Measurements from ENCODE around the gene ENOSF1. TPM values are rescaled to one million over a fixed set of nuclear protein-coding genes. Genes with fewer than 3 reads are reported as not detected.

Gene ENOSF1
- total RNA-seq, 1 donor from 2014 or later, result 24.4 TPM

- no peak overlapping the region for H3K27ac ChIP-seq (replicated peaks)
- no peak for DNase-seq
- H3K27me3 ChIP-seq (ENCODE audit: low read depth), result peaks cover 16% of the 10 kb centered on the region
- intact Hi-C loops (cut with micrococcal nuclease), result no loop called here
- no peak for TF ChIP-seq CTCF (IDR thresholded peaks at IDR 0.05; ENCODE audit: borderline replicate concordance)
- no peaks in the 10 kb centered on the region for H3K4me1 ChIP-seq
- no peaks in the 10 kb centered on the region for H3K36me3 ChIP-seq
- H3K9me3 ChIP-seq (replicated peaks), result no peaks in the 10 kb centered on the region
- H3K4me3 ChIP-seq, result no peak overlapping the region
Measured at GRCh38 chr18:644395-645004, 67.9 kb downstream of the ENOSF1 start.

GRCh38 chr18:641224-641623, 71.2 kb downstream of the ENOSF1 start:
- Histone ChIP-seq H3K36me3 (no peaks in the 10 kb centered on the region), H3K4me1 (no peaks in the 10 kb centered on the region), H3K4me3 (no peak overlapping the region), H3K27ac (replicated peaks) (no peak overlapping the region), H3K9me3 (replicated peaks) (no peaks in the 10 kb centered on the region), H3K27me3 (ENCODE audit: low read depth) (peaks cover 22% of the 10 kb centered on the region)
- DNase-seq, result no peak
- intact Hi-C loops (cut with micrococcal nuclease), result no loop called here
- no peak for TF ChIP-seq CTCF (IDR thresholded peaks at IDR 0.05; ENCODE audit: borderline replicate concordance)

- Histone ChIP-seq H3K36me3 (no peaks in the 10 kb centered on the region), H3K27ac (replicated peaks) (no peak overlapping the region), H3K9me3 (replicated peaks) (no peaks in the 10 kb centered on the region), H3K4me1 (no peaks in the 10 kb centered on the region), H3K27me3 (ENCODE audit: low read depth) (peaks cover 6% of the 10 kb centered on the region), H3K4me3 (no peak overlapping the region)
- no peak for TF ChIP-seq CTCF (IDR thresholded peaks at IDR 0.05; ENCODE audit: borderline replicate concordance)
- intact Hi-C loops (cut with micrococcal nuclease), result no loop called here
- DNase-seq, result no peak
Measured at GRCh38 chr18:635171-635570, 77.3 kb downstream of the ENOSF1 start.

GRCh38 chr18:634551-635045, 77.8 kb downstream of the ENOSF1 start:
- peaks cover 6% of the 10 kb centered on the region for H3K27me3 ChIP-seq (ENCODE audit: low read depth)
- TF ChIP-seq CTCF (IDR thresholded peaks at IDR 0.05; ENCODE audit: borderline replicate concordance), result no peak
- intact Hi-C loops (cut with micrococcal nuclease), result no loop called here
- no peak for DNase-seq
- H3K36me3 ChIP-seq, result no peaks in the 10 kb centered on the region
- H3K9me3 ChIP-seq (replicated peaks), result no peaks in the 10 kb centered on the region
- H3K4me3 ChIP-seq, result no peak overlapping the region
- H3K4me1 ChIP-seq, result no peaks in the 10 kb centered on the region
- H3K27ac ChIP-seq (replicated peaks), result no peak overlapping the region

- no peaks in the 10 kb centered on the region for H3K27me3 ChIP-seq (ENCODE audit: low read depth)
- no peak for DNase-seq
- no peak overlapping the region for H3K27ac ChIP-seq (replicated peaks)
- TF ChIP-seq CTCF (IDR thresholded peaks at IDR 0.05; ENCODE audit: borderline replicate concordance), result no peak
- H3K9me3 ChIP-seq (replicated peaks), result no peaks in the 10 kb centered on the region
- H3K4me3 ChIP-seq, result no peak overlapping the region
- intact Hi-C loops (cut with micrococcal nuclease), result no loop called here
- no peaks in the 10 kb centered on the region for H3K36me3 ChIP-seq
- H3K4me1 ChIP-seq, result no peaks in the 10 kb centered on the region
Measured at GRCh38 chr18:631560-631959, 80.9 kb downstream of the ENOSF1 start.
